Measurements from ENCODE around the gene GMCL1.
"Not testable (repeated sequence)": the region's sequence is repeated elsewhere in the genome, so short reads cannot be mapped to it uniquely, and the experiment has no call there.

GMCL1 gene, protein sequence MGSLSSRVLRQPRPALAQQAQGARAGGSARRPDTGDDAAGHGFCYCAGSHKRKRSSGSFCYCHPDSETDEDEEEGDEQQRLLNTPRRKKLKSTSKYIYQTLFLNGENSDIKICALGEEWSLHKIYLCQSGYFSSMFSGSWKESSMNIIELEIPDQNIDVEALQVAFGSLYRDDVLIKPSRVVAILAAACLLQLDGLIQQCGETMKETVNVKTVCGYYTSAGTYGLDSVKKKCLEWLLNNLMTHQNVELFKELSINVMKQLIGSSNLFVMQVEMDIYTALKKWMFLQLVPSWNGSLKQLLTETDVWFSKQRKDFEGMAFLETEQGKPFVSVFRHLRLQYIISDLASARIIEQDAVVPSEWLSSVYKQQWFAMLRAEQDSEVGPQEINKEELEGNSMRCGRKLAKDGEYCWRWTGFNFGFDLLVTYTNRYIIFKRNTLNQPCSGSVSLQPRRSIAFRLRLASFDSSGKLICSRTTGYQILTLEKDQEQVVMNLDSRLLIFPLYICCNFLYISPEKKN

GRCh38 chr2:69829256-69830044, at the start of gene GMCL1:
Gene GMCL1 (plus strand): TSS chr2:69829660. CDS start chr2:69829893, 233 bp downstream.
- H3K27ac ChIP-seq = peak within 1 kb of the TSS; percentile 82
- DNase-seq (ENCODE audit: low read depth, low spot score) = peak; percentile 77

GRCh38 chr2:69780921-69781320, 48.5 kb upstream of the GMCL1 start:
- H3K27ac ChIP-seq = no peak overlapping the region
- no peak for DNase-seq (ENCODE audit: low read depth, low spot score)

GRCh38 chr2:69781321-69782248, 47.9 kb upstream of the GMCL1 start:
- H3K27ac ChIP-seq = peak overlapping the region; percentile 8
- no peak for DNase-seq (ENCODE audit: low read depth, low spot score)

GRCh38 chr2:69784228-69784627, 45.2 kb upstream of the GMCL1 start:
- H3K27ac ChIP-seq = no peak overlapping the region
- DNase-seq (ENCODE audit: low read depth, low spot score) = no peak

DNA sequence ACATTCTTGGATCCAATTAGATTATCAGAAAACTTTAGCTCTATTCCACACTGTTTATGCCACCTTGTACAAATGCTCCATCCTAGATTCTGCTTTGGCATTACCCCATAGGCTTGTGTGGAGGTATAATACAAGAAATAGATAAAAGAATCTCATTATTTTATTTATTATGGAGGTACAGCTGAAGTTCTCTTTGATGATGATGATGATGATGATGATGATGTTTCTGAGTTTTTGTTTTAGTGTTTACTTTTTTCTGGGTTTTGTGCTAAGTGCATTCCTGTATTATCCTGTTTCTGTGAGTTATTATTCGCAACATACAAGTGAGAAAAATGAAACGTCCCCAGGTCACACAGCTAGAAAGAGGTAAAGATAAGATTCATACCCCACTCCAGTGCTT, 44.1 kb upstream of the GMCL1 start:
- no peak for DNase-seq (ENCODE audit: low read depth, low spot score)
- H3K27ac ChIP-seq = no peak overlapping the region

DNA sequence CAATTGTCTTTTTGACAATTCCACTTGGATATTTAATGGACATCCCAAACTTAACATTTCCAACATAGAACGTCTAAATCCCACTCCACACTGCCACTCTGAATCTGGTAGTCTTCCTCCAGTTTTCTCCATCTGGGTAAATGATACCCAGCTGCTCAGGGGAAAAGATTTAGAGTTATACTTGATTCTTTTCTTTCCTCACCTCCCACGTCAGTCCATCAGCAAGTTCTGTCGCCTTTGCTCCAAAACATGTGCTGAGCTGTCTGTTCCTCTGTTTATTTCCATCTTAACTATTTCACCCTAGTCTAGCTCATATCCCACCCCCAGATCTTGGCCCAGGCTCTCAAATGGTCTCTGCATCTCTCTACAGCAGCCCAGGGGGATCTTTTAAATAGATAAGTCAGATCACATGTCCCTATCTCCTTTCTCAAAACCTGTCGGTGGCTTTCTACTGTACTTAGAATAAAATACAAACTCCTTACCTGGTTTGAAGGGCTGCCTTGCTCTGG, 43.4 kb upstream of the GMCL1 start:
- DNase-seq (ENCODE audit: low read depth, low spot score) = no peak
- H3K27ac ChIP-seq = no peak overlapping the region

DNA sequence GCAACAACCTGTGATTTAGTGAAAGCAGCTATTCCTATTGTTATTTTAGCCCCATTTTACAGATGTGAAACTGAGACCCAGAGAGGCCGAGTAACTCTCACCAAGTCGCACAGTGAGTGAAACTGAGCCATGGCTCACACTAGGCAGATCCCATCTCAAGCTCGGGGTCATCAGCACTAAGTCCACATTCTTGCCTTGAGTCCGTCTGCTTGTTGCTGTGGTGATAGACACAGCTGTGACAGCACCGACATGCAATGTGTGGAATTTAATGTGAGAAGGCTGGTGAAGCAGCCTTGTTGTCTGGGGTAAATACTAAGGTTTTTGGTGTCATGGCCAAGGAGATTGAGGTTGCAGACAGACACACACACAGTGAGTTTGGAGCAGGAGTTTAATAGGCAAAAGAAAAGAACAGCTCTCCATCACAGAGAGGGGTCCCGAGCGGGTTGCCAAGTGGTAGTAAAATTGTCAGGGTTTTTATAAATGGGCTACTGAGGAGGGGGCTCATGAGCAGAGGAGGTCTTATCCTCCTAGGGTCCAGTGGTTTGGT, 40.2 kb upstream of the GMCL1 start:
- no peak for DNase-seq (ENCODE audit: low read depth, low spot score)
- H3K27ac ChIP-seq = no peak overlapping the region

DNA sequence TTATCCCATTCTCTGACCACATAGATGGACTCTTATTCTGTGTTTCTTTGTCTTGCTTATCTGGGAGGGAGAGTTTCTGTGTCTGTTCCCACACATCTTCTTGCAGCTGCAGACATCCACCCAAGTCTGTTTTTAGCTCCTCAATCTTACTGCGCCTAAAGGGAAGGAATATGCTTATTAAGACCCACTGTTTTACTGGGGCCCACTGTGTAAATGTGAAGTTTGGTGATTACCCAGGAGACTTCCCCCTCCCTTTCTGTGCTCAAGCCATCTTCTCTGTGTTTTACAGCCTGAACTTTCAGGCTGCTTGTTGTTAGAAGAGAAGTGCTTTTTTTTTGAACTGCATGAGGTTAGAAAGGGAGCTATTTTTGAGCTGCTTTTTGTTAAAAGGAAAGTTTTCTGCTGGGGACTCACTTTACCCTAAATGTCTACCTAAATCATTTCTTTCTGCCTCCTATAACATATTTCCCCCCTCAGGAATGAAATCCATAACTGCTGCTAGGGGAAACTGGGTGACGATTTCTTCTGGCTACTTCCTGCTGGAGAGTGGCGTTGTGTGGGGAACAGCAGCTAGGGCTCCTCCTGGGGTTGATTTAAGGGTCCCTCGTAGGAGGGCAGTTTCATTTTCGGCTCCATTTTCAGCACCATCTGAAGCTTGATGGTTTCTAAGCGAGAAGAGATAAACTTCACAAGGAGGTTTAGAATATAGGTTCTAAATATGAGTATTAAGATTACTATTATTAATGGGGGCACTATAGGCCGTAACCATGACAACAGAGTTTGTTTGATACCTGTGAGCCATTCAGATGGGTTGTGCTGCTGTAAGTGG, 39.5 kb upstream of the GMCL1 start:
- H3K27ac ChIP-seq = no peak overlapping the region
- DNase-seq (ENCODE audit: low read depth, low spot score) = no peak

- no peak for DNase-seq (ENCODE audit: low read depth, low spot score)
- no peak overlapping the region for H3K27ac ChIP-seq
Observed at GRCh38 chr2:69790601-69790959, 38.9 kb upstream of the GMCL1 start.

- DNase-seq (ENCODE audit: low read depth, low spot score) = no peak
- H3K27ac ChIP-seq = no peak overlapping the region
Observed at GRCh38 chr2:69791045-69791444, 38.4 kb upstream of the GMCL1 start.

DNA sequence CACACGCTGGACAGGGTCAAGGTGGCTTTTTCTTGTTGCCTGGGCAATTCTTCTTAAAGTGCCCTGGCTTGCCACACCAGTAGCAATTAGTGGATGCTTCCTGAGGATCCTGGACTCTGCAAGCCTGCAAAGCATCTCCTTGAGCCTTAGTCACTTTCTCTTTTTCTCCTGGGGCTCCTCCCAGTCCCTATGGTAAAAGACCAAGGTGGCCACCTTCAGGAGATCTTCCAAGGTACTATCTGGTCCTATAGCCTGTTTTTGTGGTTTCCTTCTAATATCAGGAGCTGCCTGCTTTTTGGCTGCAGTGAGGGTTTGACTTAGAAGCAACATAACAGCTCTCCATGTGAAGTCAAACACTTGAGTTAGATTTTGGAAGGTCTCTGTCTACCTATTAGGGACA, 33.3 kb upstream of the GMCL1 start:
- no peak overlapping the region for H3K27ac ChIP-seq
- DNase-seq (ENCODE audit: low read depth, low spot score) = no peak

DNA sequence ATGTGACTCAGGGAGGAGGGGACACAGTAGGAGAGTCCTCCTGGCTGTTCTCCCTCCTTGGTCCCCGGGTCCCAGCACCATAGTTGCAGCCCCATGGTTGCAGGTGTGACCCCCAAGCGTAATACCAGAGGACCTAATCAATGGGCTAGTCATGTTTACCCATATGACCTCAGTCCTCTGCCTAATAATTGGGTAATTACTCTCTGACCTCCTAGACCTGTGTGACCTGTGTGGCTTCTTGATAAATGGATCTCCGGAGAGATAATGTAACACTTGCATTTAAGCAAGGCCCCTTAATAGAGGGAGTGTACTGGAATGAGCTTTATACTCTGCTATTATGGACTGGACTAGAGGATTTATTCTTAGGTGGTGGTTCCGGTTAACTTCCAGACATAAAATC, 32.2 kb upstream of the GMCL1 start:
- DNase-seq (ENCODE audit: low read depth, low spot score) = no peak
- peak overlapping the region; percentile 71 for H3K27ac ChIP-seq

DNA sequence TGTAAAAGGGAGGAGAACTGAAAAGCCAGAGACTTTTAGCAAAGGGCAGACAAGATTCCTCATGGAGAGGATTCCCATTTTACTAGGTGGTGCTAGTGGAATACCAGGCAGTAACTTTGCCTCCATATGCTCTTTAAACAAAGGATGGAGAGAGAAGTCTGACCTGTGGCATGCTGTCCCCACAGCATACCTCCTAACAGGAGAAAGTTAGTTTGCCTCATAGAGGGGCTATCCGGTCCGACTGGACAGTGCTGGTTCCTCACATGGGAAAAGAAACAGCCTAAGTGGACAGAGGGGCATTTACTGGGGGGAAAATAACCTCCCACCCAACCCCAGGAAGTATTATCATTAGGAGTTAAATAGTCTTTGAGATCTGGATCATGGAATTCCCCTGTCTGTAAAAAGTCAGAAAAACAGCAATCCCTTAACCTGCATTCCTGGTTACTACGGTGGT, 31.6 kb upstream of the GMCL1 start:
- no peak for DNase-seq (ENCODE audit: low read depth, low spot score)

GRCh38 chr2:69798290-69798908, 31.1 kb upstream of the GMCL1 start:
- no peak for DNase-seq (ENCODE audit: low read depth, low spot score)
- H3K27ac ChIP-seq = peak overlapping the region; percentile 71

More for the DNA sequence above, 31.6 kb upstream of the GMCL1 start:
- peak overlapping the region; percentile 71 for H3K27ac ChIP-seq

GRCh38 chr2:69798909-69799526, 30.4 kb upstream of the GMCL1 start:
- H3K27ac ChIP-seq = peak overlapping the region; percentile 71

DNA sequence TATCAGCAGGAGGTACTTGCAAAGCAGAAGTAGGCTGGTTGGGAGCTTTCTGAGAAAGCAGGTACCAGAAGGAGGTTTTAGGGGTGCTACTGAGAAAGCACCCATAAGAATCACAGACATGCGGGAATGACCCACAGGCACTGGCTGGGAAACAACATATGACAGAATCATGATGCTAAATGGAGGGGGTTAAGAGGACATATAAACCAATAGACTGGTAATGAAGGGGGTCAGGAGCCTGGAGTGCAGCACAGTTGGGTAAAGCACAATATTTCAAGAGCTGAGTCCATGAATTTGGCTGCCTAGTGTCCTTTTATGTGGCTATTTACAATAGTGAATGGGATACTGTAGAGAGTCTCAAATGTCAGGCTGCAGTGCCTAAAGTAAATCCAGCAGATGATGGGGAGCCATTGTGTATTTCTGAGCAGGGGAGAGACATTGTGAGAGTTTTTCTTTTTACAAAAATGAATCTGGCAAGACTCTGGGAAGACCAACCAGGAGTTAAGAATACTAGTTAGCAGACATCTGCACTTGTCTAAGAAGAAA, 27.6 kb upstream of the GMCL1 start:
- H3K27ac ChIP-seq = no peak overlapping the region
- DNase-seq (ENCODE audit: low read depth, low spot score) = no peak

More at GRCh38 chr2:69798909-69799526, 30.4 kb upstream of the GMCL1 start:
- DNase-seq (ENCODE audit: low read depth, low spot score) = peak; percentile 66

GRCh38 chr2:69802781-69803367, 26.6 kb upstream of the GMCL1 start:
- DNase-seq (ENCODE audit: low read depth, low spot score); H3K27ac ChIP-seq: not testable (repeated sequence)

Measured in epithelial cell of prostate (primary cell).